CD4-positive, alpha-beta T cell treated with Interleukin-10 for 1 hour (primary cell): ENCODE data around the gene KLK6.

ENCODE experiments used
- DNase-seq: peaks from one replicate; pipeline ENCODE4 v3.0.0-alpha.2; 2020

KLK6 gene

DNA sequence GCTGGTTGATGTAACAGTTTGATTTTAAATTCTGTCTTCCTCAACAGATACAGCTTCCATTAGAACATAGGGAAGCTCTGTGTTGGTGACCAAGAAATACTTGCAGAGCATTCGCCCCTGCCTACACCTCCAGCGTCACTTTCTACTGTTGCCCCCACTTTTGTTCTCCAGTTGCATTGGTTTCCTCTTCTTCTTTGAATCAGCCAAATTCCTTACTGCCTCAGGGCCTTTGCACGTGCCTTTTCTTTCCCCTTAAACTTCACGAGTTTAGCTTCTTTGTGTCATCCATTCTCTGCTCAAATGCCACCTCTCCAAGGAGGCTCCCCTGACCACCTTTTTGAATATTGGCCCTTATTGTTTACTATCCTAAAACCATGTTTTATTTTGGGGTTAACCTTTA lies 22.3 kb downstream of the KLK6 start:
- no peak for DNase-seq

GRCh38 chr19:50944795-50945194 lies 24.6 kb downstream of the KLK6 start:
- no peak for DNase-seq

- DNase-seq: no peak
These were observed 26.1 kb downstream of the KLK6 start for GRCh38 chr19:50943074-50943828.

GRCh38 chr19:50939596-50939995 lies 29.8 kb downstream of the KLK6 start:
- DNase-seq: no peak

DNA sequence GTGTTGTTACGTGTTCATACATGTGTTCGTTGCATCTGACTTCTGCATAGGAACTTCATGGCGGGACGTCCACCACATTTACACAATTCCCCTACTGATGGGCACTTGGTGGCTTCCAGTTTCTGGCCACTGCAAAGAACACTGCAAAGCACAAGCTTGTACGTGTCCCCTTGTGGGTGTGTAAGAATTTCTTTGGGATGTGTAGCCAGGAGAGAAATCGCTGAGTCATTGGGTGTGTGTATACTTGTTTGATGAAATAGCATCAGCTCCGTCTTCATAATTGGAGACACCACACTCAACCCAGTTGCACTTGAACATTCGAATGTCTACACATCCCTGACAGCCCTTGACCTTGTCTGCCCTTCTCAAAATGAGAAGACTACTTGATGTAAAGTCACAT lies 35.8 kb downstream of the KLK6 start:
- no peak for DNase-seq

DNA sequence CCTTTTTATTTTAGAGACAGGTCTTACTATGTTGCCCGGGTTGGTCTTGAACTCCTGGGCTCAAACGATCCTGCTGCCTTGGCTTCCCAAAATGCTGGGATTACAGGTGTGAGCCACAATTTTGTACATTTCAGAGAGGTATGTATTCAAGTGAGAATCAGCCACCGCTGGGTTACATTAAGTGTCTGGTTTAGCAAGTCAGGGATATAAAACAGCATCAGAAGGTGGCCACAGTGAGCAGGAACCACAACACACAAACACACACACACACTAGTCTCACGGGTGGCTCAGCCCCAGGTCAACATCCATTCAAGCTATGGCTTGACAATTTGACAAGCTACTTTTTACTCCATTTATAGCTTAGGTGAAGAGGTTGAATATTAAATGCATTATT lies 36.7 kb downstream of the KLK6 start:
- no peak for DNase-seq

DNA sequence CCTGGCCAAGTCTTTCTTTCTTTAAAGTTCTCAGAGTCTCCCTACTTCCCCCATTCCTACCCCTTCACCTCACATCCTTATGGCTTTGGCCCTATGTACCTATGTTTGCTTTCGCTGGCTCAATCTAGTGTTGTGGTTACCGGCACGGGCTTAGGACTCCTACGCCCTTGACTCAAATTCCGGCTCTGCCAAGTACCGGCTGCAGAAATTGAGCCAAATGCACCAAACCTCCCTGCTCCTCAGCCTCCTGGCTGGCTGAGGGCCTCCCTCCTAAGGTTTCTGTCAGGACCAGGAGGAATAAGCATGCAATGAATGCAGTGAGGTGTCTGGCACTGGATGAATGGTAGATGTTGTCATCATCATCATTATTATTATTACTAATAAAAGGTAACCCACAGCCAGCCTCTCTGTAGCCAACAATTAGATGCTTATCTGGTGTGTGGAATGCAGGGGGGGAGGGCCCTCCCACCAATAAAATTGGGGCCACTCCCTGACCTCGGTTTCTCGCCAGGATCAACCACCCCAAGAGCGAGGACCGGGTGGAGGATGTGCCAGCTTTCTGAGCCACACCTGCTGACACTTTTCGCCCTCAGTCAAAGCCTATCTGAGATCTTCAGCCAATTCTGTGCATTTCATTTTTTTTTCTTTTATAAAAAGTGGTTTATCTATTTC lies 37.2 kb downstream of the KLK6 start:
- no peak for DNase-seq

DNA sequence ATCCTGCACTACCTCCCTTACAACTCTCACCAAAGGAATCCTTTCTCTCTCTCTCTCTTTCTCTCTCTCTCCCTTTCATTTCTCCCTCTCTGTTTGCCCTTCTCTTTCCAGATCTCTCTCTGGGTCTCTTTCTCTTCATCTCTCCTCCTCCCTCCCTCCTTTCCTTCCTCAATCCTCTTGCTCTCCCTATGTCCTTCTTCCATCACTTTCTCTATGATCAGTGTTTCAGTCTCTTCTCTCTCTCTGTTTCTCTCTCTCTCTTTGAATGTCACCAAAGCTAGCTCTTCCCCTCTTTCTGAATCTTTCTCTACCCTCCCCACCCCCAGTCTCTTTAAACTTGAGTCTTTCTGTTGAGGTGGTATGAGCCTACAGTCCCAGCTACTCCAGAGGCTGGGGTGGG lies 38.4 kb downstream of the KLK6 start:
- no peak for DNase-seq

DNA sequence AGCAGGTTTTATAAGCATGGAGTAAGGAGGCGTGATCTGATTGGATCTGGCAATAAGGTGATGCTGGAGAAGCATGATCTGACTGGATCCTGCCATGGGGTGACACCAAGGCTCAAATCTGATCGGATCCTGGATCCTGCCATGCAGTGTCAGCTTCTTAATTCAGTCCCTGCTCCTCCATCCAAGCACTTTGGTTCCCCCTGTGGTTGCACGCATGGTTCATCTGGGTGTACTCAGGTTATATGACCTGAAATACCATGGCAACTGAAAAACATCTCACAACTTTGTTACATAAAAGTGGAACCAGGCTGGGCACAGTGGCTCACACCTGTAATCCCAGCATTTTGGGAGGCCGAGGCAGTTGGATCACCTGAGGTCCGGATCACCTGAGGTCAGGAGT lies 40.6 kb downstream of the KLK6 start:
- DNase-seq: no peak

- no peak for DNase-seq
These were observed 43.2 kb downstream of the KLK6 start for GRCh38 chr19:50926144-50926543.

DNA sequence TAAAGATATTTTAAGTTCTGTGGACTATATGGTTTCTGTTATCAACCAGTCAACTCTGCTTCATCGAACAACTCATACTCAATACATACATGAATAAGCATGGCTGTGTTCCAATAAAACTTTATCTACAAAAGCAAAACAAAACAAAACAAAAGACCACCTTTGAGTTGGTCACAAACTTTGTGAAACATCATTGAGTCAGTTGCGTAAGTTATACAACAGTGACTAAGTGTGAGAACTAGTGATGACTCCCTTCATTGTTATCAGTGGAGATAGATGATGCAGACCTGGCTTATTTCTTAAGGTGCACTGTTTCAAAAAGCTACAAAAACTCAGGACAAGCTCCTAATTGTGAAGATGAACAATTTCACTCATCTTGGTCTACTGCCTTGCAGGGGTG lies 43.7 kb downstream of the KLK6 start:
- DNase-seq: no peak

DNA sequence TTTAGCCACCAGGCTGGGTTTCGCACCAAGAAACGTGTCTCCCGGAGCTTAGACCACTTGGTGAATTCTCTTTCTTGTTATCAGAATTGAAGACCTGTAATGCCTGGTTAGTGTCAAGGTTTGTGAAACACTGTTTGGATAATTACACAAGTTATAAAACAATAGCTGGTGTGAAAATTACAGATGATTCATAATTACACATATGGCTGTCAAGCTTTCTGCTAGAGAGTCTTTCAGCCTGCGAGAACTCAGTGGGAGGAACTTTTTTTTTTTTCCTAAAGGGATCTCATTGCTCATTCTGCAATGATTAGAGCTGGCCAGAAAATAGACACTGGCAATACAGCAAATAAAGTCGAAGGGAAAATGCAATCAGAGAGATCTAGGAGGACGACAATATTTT lies 44.8 kb downstream of the KLK6 start:
- DNase-seq: no peak

GRCh38 chr19:50922317-50922853 lies 47.0 kb downstream of the KLK6 start:
- peak; percentile 77 for DNase-seq

DNA sequence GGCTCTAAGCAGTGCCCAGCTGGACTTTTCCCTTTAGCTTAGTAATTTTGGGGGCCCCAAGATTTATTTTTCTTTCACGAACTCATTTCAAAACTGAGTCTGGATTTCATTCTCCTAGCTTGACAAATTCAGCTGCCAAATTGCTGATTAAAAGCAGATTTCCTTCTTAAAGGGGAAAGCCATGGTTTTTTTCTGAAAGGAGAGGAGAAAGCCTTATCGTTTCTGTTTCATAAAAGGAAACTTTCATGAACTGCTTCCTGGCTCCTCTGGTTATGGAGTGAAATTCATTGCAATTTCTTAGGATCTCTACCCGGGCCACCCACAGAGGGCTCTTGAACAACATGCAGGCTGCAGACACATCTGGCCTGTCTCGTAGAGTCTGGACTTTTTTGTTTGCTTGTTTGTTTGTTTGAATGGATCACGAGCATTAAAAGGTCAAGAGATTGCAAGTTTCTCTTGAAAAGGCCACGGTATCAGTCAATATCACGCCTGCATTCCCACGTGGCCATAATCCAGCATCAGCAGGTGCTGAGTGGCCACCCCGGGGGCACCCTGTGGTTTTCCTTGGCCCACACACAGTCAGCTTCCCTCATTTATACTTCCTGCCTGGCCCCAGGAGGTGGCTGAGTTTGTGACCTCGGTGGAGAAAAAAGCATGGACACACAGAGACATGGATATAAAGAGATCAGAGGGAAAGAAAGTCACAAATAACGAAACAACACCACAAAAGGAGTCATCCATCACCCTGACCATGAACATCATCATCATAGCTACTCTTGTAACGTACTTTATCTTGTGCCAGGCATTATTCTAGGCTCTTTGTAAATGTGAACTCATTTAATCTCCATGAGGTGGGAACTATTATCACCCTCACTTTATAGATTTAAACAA lies 47.7 kb downstream of the KLK6 start:
- no peak for DNase-seq

GRCh38 chr19:50916069-50916468 lies 53.3 kb downstream of the KLK6 start:
- no peak for DNase-seq

DNA sequence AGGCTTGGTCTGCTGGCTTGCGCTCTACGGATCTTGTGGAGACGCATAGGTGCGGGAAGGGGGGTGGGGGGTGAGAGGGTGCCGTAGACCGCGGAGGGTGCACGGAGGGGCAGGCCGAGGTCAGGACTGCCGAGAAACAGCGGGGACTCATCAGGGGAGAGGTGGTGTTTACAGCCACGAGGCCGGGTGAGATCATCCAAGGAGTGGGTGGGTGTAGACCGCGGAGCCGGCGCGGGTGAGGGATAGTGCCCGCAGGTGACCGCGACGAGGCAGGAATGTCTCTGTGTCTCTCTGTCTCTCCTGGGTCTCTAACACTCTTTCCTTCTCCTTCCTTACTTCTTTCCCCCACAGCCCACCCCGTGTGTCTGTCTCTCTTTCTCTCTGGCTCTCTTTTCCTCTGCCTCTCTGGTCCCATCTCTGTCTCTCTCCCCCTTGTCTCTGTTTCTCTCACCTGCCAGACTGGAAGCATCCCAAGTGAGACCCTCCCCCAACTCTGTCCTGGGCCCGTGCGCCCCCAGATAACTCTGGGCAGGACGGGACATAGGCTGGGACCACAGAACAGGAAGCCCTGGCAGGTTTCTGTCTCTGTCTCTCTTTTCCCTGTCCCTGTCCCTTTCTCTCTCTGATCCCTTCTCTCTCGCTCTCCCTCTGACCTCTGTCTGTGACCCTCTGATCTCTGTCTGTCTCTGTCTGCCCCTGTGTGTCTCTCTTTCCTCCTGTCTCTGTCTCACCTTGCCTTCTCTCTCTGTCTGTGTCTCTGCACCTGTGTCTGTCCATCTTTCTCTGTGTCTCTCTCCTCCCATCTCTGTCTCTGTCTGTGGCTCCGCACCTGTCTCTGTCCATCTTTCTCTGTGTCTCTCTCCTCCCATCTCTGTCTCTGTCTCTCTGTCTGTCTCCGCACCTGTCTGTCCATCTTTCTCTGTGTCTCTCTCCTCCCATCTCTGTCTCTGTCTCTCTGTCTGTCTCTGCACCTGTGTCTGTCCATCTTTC lies 56.4 kb downstream of the KLK6 start:
- no peak for DNase-seq

- no peak for DNase-seq
These were observed 57.2 kb downstream of the KLK6 start for GRCh38 chr19:50912102-50912599.

- DNase-seq: no peak
These were observed 57.9 kb downstream of the KLK6 start, which contains the start of gene KLK4 for GRCh38 chr19:50911206-50912101. TSS of gene KLK4 (minus strand) at chr19:50911395. CDS start at chr19:50910738, 657 bp downstream.

DNA sequence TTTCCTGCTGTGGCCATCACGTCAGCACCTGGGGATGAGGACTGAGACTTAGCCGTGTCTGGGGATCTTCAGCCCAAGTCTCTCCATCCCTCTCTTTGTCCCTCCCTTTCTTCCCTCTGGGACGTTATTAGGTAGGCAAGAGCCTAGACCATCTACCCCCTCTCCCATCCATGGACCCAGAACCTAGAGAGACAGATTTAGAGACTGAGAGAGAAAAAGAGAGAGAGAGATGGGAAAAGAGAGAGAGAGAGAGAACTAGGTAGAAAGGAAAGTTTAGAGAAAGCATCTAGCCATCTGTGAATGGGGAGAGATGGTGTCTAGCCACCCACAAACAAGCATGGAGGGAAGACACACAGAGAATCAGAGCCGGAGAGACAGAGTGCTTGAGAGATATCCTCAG lies 58.7 kb downstream of the KLK6 start:
- no peak for DNase-seq

- peak; percentile 2 for DNase-seq
These were observed 59.9 kb downstream of the KLK6 start for GRCh38 chr19:50909240-50910070.
